Measurements from ENCODE around the gene PZP.
A peak's percentile ranks its signal among the peaks of the same experiment; 100 is the strongest.

PZP gene

DNA sequence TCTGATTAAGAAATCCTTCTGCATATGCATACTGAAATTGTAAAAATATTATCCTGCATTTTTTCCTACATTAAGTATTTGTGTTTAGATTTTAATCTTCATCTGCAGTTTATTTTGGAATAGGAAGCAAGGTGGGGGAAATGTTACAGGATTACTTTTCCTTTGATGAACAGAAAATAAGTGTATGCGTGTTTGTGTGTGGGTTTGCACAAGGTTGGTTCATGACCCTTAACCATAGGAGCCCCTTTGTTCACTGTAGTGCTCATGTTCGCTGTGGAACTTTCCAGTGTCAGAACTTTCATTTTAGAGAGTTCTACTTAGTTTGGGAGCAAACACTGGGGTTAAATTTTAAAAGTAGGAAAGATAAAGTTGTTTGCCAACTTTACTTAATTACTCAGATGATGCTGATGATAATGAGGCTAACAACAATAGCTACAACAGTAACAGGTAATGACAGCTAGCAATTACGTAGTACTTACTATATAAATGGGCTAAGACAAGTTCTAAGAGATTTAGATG, 86.0 kb downstream of the PZP start:
- DNase-seq = no peak

DNA sequence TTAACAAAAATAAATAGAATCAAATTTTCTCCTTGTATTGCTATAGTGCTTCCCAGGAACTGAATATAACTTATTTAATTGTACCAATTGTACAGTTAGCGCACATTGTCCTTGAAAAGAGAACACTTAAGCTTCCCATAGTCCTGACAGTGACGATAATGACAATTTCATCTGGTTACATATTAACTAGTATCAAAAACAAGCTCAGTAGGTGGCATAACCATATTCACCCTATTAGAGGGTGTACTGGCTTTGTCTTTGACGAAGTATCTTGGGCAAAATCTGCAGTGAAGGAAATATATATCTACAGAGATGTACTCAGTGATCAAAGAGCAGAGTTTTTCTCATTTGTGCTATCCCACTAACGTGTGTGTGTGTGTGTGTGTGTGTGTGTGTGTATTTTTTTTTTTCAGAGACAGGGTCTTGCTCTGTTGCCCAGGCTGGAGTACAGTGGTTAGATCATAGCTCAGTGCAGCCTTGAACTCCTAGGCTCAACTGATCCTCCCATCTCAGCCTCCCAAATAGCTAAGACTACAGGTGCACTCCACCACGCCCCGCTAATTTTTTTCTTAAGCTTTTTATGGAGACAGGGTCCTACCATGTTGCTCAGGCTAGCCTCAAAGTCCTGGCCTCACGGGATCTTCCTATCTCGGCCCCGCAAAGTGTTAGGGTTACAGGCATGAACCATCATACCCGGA, 87.6 kb downstream of the PZP start:
- DNase-seq = no peak

DNA sequence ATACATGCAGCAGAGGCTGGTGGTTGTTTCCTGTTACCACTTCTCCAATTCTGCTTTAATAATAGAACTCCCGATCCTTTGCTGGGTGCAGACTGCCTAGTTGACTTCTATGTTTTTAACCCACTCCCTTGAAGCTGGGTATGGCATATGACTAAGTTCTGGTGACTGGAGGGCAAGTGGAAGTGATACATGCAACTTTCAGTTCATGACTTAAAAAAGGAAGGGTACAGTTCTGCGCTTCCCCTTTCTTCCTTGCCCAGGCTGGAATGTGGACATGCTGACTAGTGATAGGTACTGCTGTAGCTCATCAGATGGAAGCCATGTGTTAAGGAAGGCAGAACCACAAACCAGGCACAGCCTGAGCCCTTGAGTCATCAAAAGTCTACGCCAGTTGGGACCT, 90.0 kb downstream of the PZP start:
- DNase-seq = peak; percentile 86

DNA sequence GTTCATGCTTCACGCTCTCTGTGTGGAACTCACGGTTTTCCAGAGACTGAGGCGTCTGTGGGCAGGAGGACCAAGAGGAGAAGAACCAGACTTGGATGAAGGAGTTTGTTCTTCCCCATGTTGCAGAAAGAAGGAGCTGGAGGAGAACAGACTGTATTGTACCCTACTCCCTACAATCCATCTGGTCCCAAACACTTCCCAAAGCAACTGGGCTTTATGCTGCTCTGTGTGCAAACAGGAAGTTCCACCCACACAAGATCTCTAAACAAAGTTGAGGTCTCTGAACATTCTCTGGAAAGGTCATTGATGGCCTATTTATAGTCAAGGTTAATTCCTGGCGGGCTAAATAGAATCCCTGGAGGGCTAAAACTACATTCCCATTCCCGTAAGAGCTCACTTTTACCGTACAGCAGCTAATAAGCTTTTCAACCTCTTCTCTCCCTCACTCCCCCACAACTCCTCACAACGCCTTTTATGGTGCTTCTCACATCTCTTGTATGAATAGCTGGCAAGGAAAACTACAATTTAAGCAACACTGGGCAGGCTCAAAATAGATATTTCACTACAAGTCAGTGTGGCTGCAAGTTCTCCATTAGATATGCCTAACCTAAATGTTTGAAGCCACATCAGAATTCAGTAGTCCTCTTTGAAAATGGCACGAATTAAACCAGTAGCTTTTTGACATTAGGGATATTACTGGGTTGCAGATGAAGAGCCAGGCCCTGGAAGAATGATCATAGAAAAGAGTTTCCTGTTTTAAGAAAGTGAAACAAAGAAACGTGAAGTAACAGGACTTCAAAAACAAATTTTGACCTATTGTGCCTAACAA, 92.2 kb downstream of the PZP start, which contains the start of gene A2M:
A2M (minus strand) TSS at position 189 of the 829 bp plus-strand sequence; CDS start at position 119, 70 bp downstream.
- DNase-seq = no peak

DNA sequence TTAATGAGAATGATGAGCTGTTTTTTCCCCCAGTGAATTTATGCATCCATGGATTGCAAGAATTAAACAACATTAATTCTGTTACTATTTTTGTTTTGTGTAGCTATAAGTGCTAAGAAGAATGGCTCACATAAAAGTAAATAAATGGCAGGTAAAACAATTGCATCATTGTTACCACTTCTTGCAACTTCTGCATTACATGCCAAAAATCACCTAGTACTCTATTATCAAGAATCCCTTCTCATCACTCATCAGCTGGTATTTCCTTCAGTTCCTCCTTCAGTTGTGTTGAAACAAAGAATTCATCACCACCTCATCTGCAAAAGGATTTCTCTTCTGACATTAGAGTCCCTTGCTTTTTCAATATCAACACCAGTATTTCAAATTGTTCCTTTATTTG, 93.2 kb downstream of the PZP start:
- no peak for DNase-seq

DNA sequence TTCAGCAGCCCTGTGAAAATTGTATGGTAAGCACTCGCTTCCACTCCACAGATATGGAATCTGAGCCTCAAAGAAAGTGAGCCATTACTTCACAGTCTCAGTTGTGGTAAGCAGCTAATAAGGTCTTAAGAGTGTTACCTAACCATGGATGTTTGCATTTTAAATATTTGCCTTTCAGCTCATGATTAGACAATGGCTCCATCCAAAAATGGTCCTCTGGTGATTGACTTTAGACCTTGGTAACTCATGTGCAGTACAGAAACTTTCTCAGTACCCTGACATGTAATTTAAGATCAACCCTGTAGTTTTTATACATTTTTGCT, 94.2 kb downstream of the PZP start:
- DNase-seq = no peak

DNA sequence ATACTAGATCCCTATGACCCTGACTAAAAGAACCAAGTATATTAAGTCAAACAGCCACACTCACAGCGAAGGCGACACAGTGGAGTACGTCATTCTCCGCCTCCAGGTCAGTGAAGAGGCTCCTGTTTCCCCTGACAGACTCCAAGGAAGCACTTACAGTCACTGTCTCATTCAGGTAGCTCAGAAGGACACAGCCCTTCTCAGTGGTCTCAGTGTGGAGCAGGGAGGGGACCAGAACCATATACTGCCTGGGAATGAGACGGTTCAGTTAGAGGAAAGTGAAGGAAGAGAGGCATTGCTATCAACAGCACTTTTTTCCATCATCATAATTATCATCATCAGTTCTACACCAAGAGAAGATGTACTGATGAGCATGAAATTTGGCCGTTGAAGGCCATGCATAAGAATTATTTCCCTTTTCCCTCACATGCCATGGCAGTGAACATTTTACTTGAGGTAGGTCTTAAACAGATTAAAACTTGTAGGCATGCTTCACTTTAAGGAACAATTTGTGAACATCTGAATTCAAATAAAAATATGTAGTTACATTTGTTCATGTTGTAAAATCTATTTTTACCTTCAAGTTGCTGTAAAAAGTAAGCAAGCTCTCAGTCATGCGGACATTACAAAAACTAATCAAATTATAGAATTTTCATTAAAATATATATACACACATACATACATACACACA, 94.8 kb downstream of the PZP start:
- DNase-seq = no peak

DNA sequence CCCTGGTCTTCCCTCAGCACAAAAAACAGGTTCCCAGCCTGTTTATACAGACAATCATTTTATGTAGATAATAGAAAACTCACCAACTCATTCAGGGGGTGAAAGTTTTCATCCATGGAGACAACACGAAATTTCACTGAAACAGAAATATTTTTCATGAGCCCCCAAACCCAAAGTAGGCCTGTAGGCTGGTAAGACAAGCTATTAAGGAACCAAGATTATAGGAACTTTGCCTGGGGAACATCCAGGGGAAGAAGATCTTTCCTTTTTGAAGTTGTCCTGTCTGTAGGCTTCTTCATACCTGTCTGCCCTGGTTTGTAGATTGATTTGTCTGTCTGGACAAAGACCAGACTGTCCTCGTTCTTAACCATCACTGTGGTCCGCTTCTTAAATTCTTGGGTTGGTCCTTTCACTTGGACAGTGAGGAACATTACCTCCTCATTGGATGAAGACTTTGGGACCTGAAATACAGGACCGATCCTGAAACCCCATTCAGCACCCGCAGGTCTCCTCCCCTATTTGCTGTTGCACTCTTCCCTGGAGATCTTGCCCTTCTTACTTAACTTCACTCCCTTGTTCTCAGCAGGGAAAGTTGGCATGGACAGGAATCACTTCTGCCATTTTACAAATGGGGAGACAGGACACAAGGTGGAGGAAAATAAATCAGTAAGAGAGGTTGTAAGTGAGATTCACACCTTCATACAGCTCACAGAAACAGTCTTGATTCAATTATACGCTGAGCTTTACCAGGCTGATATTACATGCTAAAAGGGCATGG, 95.9 kb downstream of the PZP start:
- DNase-seq = no peak

DNA sequence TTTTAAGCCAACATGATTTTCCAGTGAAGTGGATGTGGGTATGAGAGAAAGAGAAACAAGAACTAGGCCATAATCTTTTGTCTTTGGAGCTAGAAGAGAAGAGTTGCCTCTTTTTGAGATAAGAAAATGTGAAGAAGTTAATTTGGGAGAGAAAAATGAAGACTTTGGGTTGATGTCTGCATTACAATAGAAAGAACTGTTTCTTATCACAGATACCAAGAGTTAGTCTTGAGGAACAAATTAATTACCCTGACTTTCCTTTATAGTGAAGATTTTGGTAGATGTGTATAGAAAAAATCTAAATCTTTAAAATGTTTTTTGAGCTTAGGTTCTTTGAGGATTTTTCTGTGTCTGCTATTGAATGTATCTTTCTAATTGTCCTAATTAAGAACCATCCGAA, 96.7 kb downstream of the PZP start:
- no peak for DNase-seq

DNA sequence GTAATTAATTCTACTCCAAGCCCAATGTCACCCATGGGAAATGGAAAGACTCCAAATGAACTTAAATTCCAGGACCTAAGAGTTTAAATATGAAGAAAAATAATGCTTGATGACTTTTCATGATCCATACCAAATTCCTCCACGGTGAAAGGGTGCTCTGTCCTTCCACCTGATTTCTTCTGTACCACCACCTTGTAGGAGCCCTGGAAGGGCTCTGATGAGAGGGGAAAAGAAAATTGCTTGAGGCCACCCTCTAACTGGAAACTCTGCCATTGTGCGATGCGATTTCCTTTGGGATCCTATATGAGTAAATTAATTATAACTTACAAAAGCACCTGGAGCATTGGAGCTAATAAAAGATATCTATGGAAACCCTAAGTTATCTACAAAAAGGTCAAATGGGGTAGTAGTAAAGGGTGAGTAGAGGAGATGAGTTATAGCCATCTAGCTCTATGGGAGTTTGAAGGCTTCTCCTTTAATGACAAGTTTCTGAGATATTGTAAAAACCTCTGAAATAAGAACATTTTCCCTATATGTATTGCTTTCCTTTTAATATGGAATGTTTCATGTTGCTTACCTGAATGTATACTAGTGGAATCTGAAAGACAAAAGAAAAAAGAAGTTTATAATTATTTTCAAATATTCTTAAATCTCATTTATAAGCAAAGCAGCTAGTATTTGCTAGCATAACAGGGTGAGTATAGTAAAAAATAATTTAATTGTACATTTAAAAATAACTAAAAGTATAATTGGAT, 98.3 kb downstream of the PZP start:
- DNase-seq = no peak

DNA sequence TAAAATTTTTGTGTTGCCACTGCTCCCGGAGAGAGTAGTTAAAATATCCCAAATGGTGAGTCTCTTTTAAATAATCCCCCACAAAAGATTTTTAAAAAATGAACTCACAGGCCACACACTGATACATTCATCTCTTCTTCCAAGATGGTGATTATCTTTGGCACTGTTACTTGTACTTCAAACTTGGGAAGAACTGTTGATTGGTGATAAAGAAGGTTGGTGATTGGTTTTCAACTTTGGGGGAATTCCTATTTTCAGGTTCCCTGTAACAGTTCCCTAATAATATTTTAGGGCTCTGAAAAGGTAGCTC, 99.0 kb downstream of the PZP start:
- DNase-seq = no peak

DNA sequence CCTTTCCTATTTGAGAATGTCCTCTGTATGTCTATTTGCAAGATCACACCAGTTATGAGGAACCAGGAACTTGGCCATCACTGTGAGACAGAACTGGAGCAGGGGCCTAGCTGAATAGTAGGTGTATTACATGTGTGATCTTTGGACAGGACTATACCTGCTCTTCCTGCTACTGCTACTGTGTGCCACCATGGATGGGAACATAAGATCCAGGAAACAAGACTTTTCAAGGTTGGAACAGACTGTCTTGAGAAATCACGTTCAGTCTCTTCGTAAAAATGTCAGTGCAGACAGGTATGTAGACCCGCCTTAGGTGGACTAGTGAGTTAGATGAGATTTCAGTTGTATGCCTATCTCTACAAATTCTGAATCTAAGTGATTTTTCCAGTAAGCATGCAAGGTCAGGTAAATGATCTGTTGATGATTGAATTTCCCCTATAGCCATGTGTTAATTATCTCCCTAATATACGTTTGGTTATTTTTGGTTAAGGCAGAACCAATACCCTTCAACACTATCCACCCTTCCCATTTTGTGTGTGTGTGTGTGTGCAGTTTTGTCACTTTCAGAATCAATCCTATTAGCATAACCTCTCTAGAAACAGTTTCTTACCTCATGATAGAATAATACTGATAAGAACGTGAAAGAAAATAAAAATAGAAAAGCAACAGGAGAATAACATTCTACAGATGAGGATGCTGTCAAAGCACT, 99.5 kb downstream of the PZP start:
- no peak for DNase-seq

DNA sequence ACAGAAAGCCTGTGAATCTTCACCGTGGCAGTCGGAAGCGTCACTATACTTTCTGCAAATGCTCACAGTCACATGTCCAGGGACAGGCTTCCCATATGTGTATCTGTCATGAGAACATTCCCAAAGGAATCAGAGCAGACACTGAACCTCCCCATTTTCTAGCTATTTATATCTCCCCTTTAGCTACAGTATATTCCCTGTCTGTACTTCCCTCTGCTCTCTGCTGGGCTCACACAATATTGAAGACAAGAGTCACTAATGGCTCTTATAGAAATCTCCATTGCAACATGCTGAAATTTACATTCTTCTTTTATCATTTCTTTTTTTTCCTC, 100.7 kb downstream of the PZP start:
- DNase-seq = no peak

DNA sequence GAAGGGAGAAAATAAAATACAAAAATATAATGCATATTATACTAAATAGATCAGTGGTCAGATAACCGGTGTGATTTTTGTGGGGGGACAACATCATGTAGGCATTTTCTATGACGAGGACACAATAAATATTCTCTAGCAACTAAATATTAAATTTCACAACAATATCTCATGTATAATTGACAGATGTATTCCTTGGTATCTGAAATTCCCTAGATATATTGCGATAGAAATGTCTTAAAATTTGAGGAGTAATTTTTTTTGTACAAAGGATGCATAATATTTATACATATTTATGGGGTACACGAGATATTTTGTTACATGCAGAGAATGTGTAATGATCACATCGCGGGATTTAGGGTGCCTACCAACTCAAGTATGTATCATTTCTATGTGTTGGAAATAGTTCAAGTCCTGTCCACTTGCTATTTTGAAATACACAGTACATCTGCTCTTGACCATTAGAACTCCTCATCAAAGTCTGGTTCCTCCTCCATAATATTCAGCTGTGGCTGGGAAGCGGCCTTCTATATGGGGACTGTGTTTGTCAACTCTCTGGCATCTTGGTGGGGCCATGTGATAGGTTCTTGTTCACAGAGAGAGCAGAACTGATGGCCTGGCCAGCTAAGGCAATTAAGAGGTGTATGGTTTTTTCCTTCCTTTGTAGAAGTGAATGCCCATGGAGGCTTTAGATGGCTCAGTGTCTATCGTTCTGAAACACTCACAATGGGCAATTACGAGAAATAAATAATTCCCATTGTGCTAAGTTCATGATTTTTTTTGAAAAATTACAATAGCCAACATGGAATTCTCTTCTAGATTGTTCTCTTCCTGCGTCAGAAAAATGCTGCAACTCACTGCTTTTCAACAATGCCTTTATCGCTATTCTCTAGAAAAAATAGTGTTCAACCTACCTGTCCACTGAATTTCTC, 101.3 kb downstream of the PZP start:
- no peak for DNase-seq

DNA sequence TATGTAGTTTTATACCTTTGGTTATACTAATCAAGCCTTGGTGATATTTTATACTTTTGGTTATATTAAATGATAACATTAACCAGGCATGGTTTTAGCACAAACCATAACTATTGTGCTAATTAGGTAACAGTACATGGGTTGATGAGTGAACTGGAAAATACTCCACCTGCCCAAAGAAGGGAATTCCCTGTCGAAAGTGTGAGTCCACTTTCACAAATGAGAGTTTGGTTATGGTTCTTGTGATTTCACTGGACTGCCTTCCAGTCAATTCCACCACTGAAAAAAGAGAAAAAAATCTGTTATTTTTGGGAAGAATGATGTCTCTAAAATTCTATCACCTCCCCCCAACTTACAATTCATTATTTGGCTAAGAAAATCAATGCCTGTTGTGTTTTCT, 102.1 kb downstream of the PZP start:
- no peak for DNase-seq

DNA sequence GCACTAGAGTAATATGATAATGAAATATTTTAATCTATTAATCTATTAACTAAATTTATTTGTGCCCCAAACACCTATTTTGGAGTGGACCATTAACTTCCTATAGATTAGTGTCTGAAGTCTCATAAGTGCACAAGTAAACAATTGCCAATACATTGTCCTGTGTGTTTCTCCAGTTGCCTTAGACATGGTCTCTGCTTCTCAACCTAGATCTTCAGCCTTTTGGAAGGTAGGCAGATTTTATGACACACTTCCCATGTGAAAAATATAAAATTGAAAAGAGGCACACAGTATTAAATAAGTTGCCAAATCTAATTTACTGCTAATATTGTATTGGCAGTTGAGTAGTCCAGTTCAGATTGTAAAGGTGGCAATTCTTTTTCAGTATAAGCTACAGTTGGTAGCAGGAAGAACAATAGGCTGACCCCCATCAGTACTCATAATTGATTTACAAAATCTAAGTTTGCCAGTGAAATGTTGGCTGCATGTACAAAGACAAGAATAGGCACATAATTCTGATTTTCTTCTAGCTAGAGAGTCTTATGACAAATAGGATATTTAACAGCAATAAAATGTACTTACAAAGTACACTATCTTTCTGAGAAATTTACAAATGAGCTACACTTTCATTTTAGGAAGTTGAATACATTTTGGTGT, 103.3 kb downstream of the PZP start:
- DNase-seq = no peak

DNA sequence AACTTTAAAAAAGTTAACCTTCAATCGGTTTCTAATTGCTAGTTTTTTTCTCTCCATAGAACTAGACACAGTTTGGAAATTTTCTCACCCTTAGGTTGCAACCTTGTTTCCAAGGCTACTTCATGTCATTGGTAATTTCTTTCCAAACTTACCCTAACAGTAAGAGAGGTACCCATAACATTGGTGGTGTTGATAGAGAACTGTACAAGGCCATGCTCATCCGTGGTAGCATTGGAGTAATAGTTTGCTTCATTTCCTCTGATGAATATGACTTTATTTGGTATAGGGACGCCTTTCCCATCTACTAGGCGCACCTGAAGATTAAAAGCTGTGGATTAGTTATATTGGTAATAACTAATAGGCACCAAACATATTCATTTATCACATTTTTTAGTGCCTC, 104.1 kb downstream of the PZP start:
- DNase-seq = no peak

DNA sequence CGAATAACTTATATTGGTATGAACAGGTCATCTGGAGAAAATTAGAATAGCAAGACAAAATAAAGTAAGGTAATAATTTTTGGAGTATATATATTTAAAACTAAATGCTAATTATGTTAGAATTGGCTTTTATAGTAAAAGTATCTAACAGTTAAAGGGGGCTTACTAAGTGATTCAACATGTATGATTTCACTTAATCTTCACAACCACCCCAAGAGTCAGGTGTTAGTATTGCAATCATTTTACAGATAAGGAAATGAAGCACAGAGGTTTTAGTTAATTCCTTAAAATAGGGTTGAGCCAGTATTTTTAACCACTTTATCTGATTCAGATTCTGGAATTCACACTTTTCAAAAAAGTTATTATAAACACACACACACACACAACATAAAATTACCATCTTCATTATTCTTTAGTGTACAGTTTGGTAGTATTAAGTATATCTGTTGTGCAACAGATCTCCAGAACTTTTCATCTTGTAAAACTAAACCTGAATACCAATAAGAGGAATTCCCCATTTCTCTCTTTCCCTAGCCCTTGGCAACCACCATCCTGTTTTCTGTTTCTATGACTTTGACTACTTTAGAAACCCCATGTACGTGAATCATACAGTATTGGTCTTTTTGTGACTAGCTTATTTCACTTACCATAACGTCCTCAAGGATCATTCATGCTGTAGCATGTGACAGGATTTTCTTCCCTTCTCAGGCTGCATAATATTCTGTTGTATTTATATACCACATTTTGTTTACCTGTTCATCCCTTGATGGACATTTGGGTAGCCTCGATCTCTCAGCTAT, 104.9 kb downstream of the PZP start:
- peak; percentile 8 for DNase-seq

DNA sequence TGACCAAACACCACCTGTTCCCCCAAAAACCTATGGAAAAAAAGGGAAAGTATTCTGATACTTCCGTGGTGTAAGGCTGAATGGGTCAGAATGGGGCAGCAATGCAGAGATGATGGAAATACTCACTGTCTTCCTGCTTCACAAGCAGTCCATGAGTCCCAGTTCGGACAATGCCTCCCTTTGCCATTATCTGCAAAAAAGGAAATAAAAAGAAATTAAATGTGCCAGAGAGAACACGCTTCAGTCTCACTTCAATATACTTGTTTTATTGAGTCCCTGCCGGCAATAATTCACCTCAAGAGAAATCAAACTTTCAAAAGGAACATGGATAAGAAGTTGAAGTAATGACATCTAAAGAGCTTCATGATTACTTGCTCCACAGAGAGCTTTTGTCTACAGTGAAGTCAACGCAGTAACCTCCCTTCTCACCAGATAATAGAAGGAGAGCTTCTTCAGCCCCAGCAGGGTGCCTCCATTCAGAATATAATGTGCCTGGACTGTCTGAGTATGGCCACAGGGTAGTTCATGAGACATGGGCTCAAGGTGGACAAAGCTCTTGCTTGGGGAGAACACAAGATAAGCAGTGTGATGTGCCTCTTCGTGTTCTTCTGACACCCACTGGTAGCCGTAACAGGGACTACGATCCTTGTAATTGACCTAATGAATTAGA, 107.0 kb downstream of the PZP start:
- DNase-seq = no peak
